ENCODE results near the gene GALNTL6. TPM values are rescaled to one million over a fixed set of nuclear protein-coding genes. Genes with fewer than 3 reads are reported as not detected.

The GALNTL6 gene
- total and polyA plus RNA-seq, 2 experiments from 2014 or later = not detected

DNA sequence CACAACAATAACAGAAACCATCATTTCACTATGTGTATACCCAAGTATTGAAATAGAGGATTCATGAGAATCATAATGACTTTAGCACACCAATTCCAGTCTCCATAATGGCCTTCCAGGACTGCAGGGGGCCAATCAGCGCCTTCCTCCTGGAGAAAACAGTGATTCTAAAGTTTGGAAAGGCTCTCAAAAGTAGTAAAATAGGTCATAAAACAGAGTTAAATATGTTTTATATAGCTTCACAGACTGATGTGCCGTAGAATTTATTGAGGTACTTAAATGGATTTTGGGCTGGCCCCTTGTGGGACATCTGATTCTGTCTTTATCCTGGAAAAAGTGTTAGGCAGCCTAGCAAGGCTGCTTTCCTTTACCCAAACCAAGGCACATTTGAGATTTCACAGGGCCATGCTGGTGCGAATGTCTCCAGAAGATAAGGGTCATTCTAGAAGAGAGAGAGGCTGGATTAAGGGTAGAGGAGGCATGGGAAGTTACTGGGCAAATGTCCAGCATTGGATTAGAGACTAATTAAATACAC, 543.9 kb downstream of the GALNTL6 start:
- 25 to 27% methylated on average over 3 of the region's 3 CpGs for WGBS, 2 experiments (ENCODE audit: low coverage in 1 of 2, low lambda C conversion rate in 2 of 2, missing lambda C conversion rate in 2 of 2)
- in situ Hi-C loops (cut with MboI) = no loop called here

GRCh38 chr4:172362569-172362968, 549.4 kb downstream of the GALNTL6 start:
- in situ Hi-C loops (cut with MboI) = no loop called here
- H3K36me3 ChIP-seq (ENCODE audit: low read depth) = no peaks in the 10 kb centered on the region

More for the DNA sequence above, 543.9 kb downstream of the GALNTL6 start:
- no peaks in the 10 kb centered on the region for H3K79me2 ChIP-seq (ENCODE audit: insufficient read depth)
- no peaks in the 10 kb centered on the region for H4K20me1 ChIP-seq (ENCODE audit: insufficient read depth)
- TF ChIP-seq EZH2phosphoT487 (IDR thresholded peaks at IDR 0.05; ENCODE audit: insufficient read depth, low read depth) (no peak), EZH2 (IDR thresholded peaks at IDR 0.05; ENCODE audit: insufficient read depth, poor library complexity, severe bottlenecking) (no peak)
- no peak overlapping the region for H3K4me3 ChIP-seq
- no peaks in the 10 kb centered on the region for H3F3A ChIP-seq (ENCODE audit: insufficient read depth)
- no peak overlapping the region for H3K27ac ChIP-seq
- H2AFZ ChIP-seq = no peak overlapping the region
- H3K27me3 ChIP-seq (replicated peaks; ENCODE audit: insufficient read depth) = no peaks in the 10 kb centered on the region
- DNase-seq = no peak
- H3K9ac ChIP-seq = no peak overlapping the region
- no peaks in the 10 kb centered on the region for H3K9me2 ChIP-seq (ENCODE audit: insufficient read depth)
- no peak overlapping the region for H3K4me2 ChIP-seq (ENCODE audit: unreplicated experiment)
- H3K4me1 ChIP-seq (ENCODE audit: insufficient read depth) = no peaks in the 10 kb centered on the region
- no peaks in the 10 kb centered on the region for H3K9me3 ChIP-seq (ENCODE audit: low read depth)
- H3K36me3 ChIP-seq (ENCODE audit: low read depth) = no peaks in the 10 kb centered on the region

DNA sequence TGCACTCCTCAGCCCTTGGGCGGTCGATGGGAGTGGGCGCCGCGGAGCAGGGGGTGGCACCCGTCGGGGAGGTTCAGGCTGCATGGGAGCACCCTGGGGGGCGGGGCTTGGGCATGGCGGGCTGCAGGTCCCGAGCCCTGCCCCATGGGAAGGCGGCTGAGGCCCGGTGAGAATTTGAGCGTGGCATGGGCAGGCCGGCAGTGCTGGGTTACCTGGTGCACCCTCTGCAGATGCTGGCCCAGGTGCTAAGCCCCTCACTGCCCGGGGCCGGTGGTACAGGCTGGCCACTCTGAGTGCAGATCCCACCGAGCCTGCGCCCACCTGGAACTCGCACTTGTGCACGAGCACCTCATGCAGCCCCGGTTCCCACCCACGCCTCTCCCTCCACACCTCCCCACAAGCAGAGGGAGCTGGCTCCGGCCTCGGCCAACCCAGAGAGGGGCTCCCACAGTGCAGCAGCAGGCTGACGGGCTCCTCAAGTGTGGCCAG, 556.3 kb downstream of the GALNTL6 start:
- no peak overlapping the region for H3K27ac ChIP-seq
- H3K27me3 ChIP-seq (replicated peaks; ENCODE audit: insufficient read depth) = no peaks in the 10 kb centered on the region
- no peak overlapping the region for H3K9ac ChIP-seq
- H3K36me3 ChIP-seq (ENCODE audit: low read depth) = no peaks in the 10 kb centered on the region
- no peaks in the 10 kb centered on the region for H3K79me2 ChIP-seq (ENCODE audit: insufficient read depth)
- no peak overlapping the region for H3K4me3 ChIP-seq
- H3K4me1 ChIP-seq (ENCODE audit: insufficient read depth) = no peaks in the 10 kb centered on the region
- H4K20me1 ChIP-seq (ENCODE audit: insufficient read depth) = no peaks in the 10 kb centered on the region
- no peaks in the 10 kb centered on the region for H3F3A ChIP-seq (ENCODE audit: insufficient read depth)
- no peak for DNase-seq
- H3K9me3 ChIP-seq (ENCODE audit: low read depth) = no peaks in the 10 kb centered on the region
- 67 to 69% methylated on average over 16 to 25 of the region's 25 CpGs for WGBS, 2 experiments (ENCODE audit: low coverage in 1 of 2, low lambda C conversion rate in 2 of 2, missing lambda C conversion rate in 2 of 2)
- in situ Hi-C loops (cut with MboI) = no loop called here
- no peak for TF ChIP-seq EZH2phosphoT487 (IDR thresholded peaks at IDR 0.05; ENCODE audit: insufficient read depth, low read depth)
- TF ChIP-seq EZH2 (IDR thresholded peaks at IDR 0.05; ENCODE audit: insufficient read depth, poor library complexity, severe bottlenecking) = no peak
- H2AFZ ChIP-seq = no peak overlapping the region
- no peaks in the 10 kb centered on the region for H3K9me2 ChIP-seq (ENCODE audit: insufficient read depth)
- H3K4me2 ChIP-seq (ENCODE audit: unreplicated experiment) = no peak overlapping the region

More at GRCh38 chr4:172362569-172362968, 549.4 kb downstream of the GALNTL6 start:
- Histone ChIP-seq H3K9me2 (ENCODE audit: insufficient read depth) (no peaks in the 10 kb centered on the region), H2AFZ (no peak overlapping the region), H3K79me2 (ENCODE audit: insufficient read depth) (no peaks in the 10 kb centered on the region), H3K9ac (no peak overlapping the region), H3K4me1 (ENCODE audit: insufficient read depth) (no peaks in the 10 kb centered on the region), H4K20me1 (ENCODE audit: insufficient read depth) (no peaks in the 10 kb centered on the region), H3K4me2 (ENCODE audit: unreplicated experiment) (no peak overlapping the region), H3F3A (ENCODE audit: insufficient read depth) (no peaks in the 10 kb centered on the region), H3K27ac (no peak overlapping the region), H3K27me3 (replicated peaks; ENCODE audit: insufficient read depth) (no peaks in the 10 kb centered on the region), H3K4me3 (no peak overlapping the region), H3K9me3 (ENCODE audit: low read depth) (no peaks in the 10 kb centered on the region)
- TF ChIP-seq EZH2phosphoT487 (IDR thresholded peaks at IDR 0.05; ENCODE audit: insufficient read depth, low read depth) (no peak), EZH2 (IDR thresholded peaks at IDR 0.05; ENCODE audit: insufficient read depth, poor library complexity, severe bottlenecking) (no peak)
- WGBS, 2 experiments (ENCODE audit: low coverage in 1 of 2, low lambda C conversion rate in 2 of 2, missing lambda C conversion rate in 2 of 2) = 12 to 22% methylated on average over 1 of the region's 1 CpG
- no peak for DNase-seq

DNA sequence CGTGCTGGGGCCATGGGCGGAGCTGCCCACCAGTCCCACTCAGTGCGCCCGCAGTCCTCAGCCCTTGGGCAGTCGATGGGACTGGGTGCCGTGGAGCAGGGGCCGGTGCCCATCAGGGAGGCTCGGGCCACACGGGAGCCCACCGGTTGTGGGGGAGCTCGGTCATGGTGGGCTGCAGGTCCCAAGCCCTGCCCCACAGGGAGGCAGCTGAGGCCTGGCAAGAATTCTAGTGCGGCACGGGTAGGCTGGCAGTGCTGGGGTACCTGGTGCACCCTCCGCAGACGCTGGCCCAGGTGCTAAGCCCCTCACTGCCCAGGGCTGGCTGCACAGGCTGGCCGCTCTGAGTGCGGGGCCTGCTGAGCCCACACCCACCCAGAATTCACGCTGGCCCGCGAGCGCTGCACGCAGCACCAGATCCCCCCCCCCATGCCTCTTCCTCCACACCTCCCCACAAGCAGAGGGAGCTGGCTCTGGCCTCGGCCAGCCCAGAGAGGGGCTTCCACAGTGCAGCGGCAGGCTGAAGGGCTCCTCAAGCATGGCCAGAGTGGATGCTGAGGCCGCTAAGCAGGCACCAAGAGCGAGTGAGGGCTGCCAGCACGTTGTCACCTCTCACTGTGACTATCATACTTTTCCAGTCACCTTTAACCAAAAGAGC, 564.4 kb downstream of the GALNTL6 start:
- no peak overlapping the region for H3K9ac ChIP-seq
- no peak for TF ChIP-seq EZH2 (IDR thresholded peaks at IDR 0.05; ENCODE audit: insufficient read depth, poor library complexity, severe bottlenecking)
- TF ChIP-seq EZH2phosphoT487 (IDR thresholded peaks at IDR 0.05; ENCODE audit: insufficient read depth, low read depth) = no peak

More for the DNA sequence above, 564.4 kb downstream of the GALNTL6 start:
- no peaks in the 10 kb centered on the region for H3K36me3 ChIP-seq (ENCODE audit: low read depth)
- 65 to 68% methylated on average over 25 to 27 of the region's 27 CpGs for whole genome bisulfite sequencing, 2 experiments (ENCODE audit: low coverage in 1 of 2, low lambda C conversion rate in 2 of 2, missing lambda C conversion rate in 2 of 2)
- H3K9me2 ChIP-seq (ENCODE audit: insufficient read depth) = no peaks in the 10 kb centered on the region
- no peaks in the 10 kb centered on the region for H3K79me2 ChIP-seq (ENCODE audit: insufficient read depth)
- no peaks in the 10 kb centered on the region for H4K20me1 ChIP-seq (ENCODE audit: insufficient read depth)
- no peaks in the 10 kb centered on the region for H3K4me1 ChIP-seq (ENCODE audit: insufficient read depth)
- H2AFZ ChIP-seq = no peak overlapping the region
- no peak overlapping the region for H3K4me2 ChIP-seq (ENCODE audit: unreplicated experiment)
- no peaks in the 10 kb centered on the region for H3K9me3 ChIP-seq (ENCODE audit: low read depth)
- H3K27me3 ChIP-seq (replicated peaks; ENCODE audit: insufficient read depth) = no peaks in the 10 kb centered on the region
- no peak overlapping the region for H3K27ac ChIP-seq
- no peak overlapping the region for H3K4me3 ChIP-seq
- in situ Hi-C loops (cut with MboI) = no loop called here
- no peaks in the 10 kb centered on the region for H3F3A ChIP-seq (ENCODE audit: insufficient read depth)
- no peak for DNase-seq
